SIG-M5 treated with dmso at 0.1 percent for 504 hours (cell line): Measurements from ENCODE around the gene ILK.

Source experiments
- DNase-seq: peaks from one replicate; lab custom pipeline; 2025; ENCODE audit not compliant: unreplicated experiment; lab: John Stamatoyannopoulos, UW

Gene ILK

GRCh38 chr11:6633422-6634408 is 30.1 kb downstream of the ILK start:
- DNase-seq = no peak

- DNase-seq = no peak
Observed at GRCh38 chr11:6634534-6634933, 31.0 kb downstream of the ILK start.

GRCh38 chr11:6635082-6635932 is 31.7 kb downstream of the ILK start:
- peak; percentile 77 for DNase-seq

DNA sequence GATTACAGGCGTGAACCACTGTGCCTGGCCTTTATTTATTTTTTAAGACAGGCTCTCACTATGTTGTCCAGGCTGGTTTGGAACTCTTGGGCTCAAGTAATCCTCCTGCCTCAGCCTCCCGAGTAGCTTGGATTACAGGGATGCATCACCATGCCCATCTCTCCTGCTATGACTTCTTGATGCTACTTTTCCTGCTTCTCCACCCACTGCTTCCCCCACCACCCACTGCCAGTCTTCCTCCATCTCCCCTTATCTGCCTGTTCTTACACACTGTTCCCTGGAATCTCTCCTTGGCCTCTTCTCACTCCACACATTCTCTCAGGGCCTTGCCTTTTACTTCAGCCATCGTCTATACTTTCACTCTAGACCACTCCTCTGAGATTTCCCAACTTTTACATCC is 32.9 kb downstream of the ILK start:
- no peak for DNase-seq

DNA sequence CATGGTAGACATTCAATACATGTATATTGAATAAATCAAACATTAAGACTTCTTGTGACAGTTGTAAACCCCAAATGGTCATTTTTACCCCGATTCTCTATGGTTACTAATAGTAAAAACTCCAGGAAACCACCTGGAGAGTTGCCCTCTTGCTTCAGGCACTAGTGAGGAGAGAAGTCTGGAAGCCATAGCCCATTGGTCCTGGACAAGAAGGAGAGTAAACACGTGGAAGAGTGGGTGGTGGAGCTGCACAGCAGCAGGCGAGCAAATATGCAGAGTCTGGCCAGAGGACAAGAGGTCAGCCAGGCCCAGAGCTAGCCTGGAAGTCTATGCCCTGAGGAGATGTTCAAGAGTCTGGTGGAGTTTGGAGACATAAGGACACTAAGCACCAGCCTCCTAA is 34.3 kb downstream of the ILK start:
- no peak for DNase-seq

- no peak for DNase-seq
Observed at GRCh38 chr11:6638429-6638828, 34.9 kb downstream of the ILK start.

GRCh38 chr11:6640036-6640984 is 36.7 kb downstream of the ILK start:
- no peak for DNase-seq

DNA sequence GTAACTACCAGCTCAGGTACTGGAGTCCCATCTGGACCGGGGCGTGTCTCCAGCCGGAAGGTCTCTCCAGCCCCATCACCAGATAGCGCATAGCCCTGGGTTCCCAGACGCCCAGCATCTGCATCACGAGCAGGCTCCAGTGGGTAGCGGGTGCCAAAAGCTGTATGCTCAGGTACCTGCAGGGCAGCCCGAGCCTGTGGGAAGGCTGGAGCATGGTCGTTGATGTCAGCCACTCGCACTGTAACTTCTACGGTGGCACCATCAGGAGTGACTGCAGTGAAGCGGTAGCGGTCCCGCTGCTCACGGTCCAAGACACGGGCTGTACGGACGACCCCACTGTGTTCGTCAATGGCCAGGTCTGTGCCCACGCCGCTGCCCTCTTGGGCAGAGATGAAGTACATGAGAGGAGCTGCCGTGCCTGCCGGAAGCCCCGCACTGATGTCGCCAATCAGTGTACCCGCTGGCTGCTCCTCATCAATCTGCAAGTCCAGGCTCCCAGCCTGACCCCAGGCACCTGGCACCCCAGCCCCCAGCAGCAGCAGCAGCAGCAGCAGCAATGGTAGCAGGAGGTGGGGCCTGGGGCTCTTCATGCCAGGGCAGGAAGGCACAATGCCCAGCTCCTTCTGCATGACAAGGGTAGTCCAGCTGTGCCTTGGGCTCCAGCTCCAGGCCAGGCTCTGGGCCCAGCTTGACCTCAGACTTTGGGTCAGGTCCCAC is 37.6 kb downstream of the ILK start:
- DNase-seq = no peak

DNA sequence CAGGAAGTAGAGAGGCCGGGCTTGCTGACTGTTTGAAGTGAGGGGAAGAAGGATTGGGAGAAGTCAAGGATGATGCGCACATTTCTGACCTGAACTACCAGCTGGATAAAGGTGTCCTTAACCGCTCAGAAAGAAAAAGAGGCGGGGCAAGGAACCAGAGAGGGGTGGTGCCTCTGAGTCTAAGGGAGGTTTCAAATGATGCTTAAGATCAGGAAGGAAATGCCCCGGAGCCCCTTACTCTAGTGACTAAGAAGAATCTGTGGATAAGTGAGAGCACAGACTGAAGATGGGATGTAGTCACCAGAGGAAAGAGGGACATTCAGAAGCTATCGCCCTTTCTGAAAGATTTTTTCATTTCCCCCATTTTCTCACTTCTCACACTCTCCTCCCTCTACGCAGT is 39.4 kb downstream of the ILK start:
- no peak for DNase-seq

- DNase-seq = no peak
Observed at GRCh38 chr11:6646071-6646470, 42.5 kb downstream of the ILK start.

GRCh38 chr11:6646576-6646917 is 43.0 kb downstream of the ILK start:
- DNase-seq = no peak

GRCh38 chr11:6646918-6647679 is 43.5 kb downstream of the ILK start:
- DNase-seq = peak; percentile 93

GRCh38 chr11:6647836-6648235 is 44.3 kb downstream of the ILK start:
- DNase-seq = no peak

DNA sequence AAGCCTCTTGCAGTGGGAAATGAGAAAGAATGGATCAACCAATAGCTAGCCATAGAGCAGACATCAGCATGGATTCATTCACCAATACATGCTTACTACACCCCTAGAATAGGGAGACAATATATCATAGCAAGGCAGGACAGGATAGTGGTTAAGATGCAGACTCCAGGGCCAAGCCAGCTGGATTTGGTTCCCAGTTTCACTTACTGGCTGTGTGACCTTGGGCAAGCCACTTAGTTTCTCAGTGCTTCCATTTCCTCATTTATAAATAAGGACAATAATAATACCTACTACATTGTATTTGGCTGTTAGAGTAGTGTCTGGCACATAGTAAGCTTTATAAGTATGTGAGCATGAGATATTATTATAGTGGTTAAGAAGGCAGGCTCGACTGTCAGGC is 44.9 kb downstream of the ILK start:
- peak; percentile 20 for DNase-seq

- no peak for DNase-seq
Observed at GRCh38 chr11:6650104-6650503, 46.5 kb downstream of the ILK start.

DNA sequence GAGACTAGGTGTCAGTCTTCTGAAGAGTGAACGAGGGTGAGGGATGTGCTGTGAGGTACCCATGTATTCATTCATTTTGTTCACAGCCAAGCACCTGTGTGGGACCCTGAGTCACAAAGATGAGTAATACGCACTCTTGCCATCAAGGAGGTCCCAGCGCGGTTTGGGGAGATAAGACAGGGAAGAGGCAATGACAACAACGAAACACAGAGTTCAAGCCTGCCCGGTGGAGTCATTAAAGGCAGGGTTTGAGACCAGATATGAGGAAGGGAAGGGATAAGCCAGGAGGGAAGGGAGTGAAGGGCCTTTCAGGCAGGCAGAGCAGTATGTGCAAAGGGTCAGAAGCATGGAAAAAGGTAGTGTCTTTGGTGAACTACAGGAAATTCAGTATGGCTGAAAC is 47.4 kb downstream of the ILK start:
- no peak for DNase-seq

GRCh38 chr11:6652182-6652581 is 48.6 kb downstream of the ILK start:
- no peak for DNase-seq

- DNase-seq = no peak
Observed at GRCh38 chr11:6653097-6653496, 49.5 kb downstream of the ILK start.

DNA sequence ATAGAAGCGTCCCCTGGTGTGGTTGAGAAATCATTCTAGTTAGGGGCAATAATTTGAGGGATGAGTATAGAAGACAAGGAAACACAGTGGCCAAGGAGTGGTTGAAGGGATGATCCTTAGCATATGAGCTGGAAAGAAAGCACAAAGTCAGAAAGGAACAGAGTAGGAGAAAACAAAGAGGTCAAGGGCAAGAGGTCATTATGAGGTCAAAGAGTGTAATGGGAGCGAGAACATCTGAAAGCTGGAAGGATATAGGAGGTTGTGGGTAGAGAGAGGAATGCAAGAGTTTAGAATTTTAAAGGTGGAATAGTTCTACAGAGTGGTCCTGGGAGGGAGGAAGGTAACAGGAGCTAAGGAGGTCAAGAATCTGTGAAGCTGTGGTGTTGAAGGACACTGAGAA is 50.1 kb downstream of the ILK start:
- DNase-seq = no peak
